ENCODE measurements around the gene CAMK2B.

Gene CAMK2B

DNA sequence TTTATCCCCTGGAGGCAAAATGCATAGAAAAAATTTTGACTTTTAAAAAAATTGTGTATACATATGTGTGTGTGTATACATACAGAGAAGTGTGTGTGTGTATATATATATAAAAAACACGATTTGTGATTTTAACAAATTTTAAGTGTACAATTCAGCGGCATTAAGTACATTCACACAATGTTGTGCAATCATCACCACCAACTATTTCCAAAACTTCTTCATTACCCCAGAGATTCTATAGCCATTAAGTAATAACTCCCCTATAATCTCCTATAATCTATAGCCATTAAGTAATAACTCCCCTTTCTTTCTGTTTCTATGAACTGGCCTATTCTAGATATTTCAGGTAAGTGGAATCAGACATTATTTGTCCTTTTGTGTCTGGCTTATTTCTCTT lies 20.7 kb upstream of the CAMK2B start:
- TF ChIP-seq, protein P1, sequence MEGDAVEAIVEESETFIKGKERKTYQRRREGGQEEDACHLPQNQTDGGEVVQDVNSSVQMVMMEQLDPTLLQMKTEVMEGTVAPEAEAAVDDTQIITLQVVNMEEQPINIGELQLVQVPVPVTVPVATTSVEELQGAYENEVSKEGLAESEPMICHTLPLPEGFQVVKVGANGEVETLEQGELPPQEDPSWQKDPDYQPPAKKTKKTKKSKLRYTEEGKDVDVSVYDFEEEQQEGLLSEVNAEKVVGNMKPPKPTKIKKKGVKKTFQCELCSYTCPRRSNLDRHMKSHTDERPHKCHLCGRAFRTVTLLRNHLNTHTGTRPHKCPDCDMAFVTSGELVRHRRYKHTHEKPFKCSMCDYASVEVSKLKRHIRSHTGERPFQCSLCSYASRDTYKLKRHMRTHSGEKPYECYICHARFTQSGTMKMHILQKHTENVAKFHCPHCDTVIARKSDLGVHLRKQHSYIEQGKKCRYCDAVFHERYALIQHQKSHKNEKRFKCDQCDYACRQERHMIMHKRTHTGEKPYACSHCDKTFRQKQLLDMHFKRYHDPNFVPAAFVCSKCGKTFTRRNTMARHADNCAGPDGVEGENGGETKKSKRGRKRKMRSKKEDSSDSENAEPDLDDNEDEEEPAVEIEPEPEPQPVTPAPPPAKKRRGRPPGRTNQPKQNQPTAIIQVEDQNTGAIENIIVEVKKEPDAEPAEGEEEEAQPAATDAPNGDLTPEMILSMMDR (IDR thresholded peaks at IDR 0.05; ENCODE audit: borderline replicate concordance, insufficient read depth, low read depth, low read length): no peak
- H3K4me3 ChIP-seq (ENCODE audit: low read depth, low read length): no peak overlapping the region

DNA sequence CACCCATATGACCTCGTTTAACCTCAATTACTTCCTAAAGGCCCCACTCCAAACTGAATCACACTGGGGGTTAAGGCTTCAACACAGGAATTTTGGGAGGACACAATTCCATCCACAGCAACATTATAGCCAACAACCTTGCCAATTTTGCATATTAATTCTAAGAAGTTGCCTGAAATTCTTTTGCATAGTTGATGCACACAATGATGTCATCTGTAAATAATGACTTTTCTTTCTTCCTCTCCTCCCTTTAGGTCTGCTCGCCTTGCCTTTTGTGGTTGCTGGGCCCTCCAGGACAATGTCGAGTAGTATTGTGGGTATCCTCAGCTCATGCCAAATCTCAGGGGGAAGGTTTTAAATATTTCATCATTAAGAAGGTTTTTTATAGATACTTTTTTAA lies 16.0 kb upstream of the CAMK2B start:
- TF ChIP-seq, protein P1 (IDR thresholded peaks at IDR 0.05; ENCODE audit: borderline replicate concordance, insufficient read depth, low read depth, low read length): no peak

DNA sequence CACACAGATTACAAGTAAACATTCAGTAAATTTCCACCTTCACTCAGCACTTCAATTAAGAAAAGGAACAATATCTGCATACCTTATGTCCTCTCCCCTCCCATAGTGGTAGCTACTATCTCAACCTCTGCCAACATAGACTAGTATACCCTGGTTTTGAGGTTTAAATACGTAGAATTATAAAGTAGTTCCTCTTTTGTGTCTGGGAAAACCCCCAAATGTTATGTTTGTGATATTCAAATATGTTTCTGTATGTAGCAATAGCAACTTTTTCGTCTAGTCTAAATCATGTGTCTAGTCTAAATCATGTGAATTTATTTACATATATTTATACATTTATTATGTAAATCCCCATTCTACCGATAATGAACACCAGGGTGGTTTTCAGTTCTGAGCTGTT lies 13.2 kb upstream of the CAMK2B start:
- no peak overlapping the region for H3K4me3 ChIP-seq (ENCODE audit: low read depth, low read length)
- TF ChIP-seq, protein P1 (IDR thresholded peaks at IDR 0.05; ENCODE audit: borderline replicate concordance, insufficient read depth, low read depth, low read length): no peak

More for the DNA sequence above, 16.0 kb upstream of the CAMK2B start:
- H3K4me3 ChIP-seq (ENCODE audit: low read depth, low read length): no peak overlapping the region

DNA sequence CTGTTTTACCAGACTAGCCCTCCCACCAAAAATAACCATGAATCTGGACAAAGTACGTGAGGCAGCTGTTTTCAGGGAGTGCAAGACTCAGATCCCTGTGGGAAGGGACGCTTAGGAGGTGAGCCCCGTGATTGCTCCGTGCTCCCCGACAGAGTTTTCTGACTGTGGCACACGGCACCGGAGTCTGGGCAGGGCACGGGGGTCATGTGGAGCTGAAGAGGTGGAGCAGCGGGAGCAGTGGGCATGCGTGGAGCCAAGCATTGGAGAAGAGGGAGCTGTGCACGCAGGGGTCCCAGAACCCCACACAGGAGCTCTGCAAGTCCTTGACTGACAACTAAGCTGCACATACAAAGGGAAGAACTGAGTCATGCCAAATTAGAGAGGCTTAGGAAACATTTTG lies 11.1 kb upstream of the CAMK2B start:
- TF ChIP-seq, protein P1 (IDR thresholded peaks at IDR 0.05; ENCODE audit: borderline replicate concordance, insufficient read depth, low read depth, low read length): no peak
- H3K4me3 ChIP-seq (ENCODE audit: low read depth, low read length): no peak overlapping the region

DNA sequence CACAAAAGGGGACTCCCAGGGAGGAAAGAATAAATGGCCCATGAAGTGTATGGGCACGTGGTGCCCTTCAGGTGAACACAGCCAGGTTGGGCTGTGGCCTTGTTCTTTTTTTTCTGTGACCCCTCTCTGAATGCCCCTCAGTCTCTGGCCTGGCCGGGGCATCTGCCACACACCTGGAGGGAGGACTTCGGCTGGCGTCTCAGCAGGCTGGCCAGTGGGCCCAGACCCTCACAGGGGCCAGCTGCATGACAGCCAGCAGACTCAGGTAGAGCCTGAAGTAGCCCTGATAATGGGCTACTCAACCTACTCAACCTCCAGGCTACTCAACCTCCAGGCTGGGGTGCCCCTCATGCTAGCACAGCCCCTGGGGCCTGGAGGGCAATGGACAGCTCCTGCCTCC lies 9.8 kb upstream of the CAMK2B start:
- TF ChIP-seq, protein P1 (IDR thresholded peaks at IDR 0.05; ENCODE audit: borderline replicate concordance, insufficient read depth, low read depth, low read length): no peak
- H3K4me3 ChIP-seq (ENCODE audit: low read depth, low read length): no peak overlapping the region

DNA sequence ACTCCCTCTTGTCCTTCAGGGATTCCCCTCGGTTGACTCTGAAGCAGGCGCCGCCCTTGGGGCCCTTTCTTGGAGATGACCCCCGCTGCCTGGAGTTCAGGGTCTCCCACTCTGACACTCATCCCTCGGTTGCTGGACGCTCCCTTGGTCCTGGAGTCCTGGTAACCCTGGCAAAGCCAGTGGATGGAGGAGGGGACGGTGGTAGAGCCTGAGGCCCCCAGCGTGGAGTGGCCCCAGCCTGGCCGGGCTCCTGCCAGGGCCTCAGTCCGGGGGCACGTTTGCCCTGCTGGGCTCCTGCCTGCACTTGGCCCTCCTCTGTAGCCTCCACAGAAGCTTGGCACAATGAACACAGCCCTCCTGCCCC lies 9.3 kb upstream of the CAMK2B start:
- TF ChIP-seq, protein P1 (IDR thresholded peaks at IDR 0.05; ENCODE audit: borderline replicate concordance, insufficient read depth, low read depth, low read length): no peak
- no peak overlapping the region for H3K4me3 ChIP-seq (ENCODE audit: low read depth, low read length)

DNA sequence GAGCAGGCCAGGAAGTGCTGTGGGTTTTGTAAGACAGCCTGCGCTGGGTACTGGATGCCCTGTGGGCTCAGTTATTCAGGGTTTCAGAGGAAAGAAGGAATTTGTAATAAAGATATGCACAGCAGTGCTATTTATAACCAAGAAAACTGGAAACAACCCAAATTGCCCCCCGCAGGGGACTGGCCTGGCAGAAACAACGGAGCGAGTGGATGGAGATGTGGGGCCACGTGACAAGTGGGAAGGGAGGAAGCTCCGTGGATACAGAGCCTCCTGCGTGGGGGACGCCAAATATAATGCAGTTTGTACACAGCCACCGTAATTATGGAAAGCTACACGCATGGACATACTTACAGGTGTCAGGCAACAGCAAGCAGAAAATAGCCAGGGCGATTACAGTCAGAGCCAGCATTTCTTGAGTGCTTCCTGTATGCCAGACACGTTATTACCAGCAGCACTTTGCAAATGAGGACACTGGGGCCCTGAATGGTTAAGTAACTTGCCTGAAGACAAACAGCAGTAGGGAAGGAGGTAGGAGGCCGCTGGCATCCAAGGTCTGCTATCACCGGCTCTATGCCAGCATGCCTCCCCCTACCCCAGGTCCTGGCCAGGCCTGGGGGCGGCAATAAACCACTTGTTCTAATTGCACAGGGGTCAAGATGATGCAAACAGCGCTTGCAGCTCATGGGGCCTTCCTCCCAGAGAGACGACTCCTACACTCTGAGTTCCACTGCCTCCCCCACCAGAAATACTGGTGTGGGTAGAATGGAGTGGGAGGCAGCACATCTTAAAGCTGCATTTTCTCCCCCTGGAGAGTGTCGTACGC lies 8.7 kb upstream of the CAMK2B start:
- no peak overlapping the region for H3K4me3 ChIP-seq (ENCODE audit: low read depth, low read length)
- TF ChIP-seq, protein P1 (IDR thresholded peaks at IDR 0.05; ENCODE audit: borderline replicate concordance, insufficient read depth, low read depth, low read length): no peak

Measured in GM12875 (cell line).